GM12891 (cell line): ENCODE measurements around the gene LYPD5.
"Not testable (repeated sequence)": the region's sequence is repeated elsewhere in the genome, so short reads cannot be mapped to it uniquely, and the experiment has no call there.

Experiments
- POLR2A ChIP-seq: IDR thresholded peaks from 2 replicates; pipeline ENCODE4 v1.6.1; 2011; ENCODE audit warnings: low read depth, low read length, control low read depth
- POLR2AphosphoS5 ChIP-seq: IDR thresholded peaks from 2 replicates; pipeline ENCODE4 v1.6.1; 2011; ENCODE audit warnings: low read depth, low read length, control low read depth
- POU2F2 ChIP-seq: IDR thresholded peaks from 2 replicates; pipeline ENCODE4 v1.6.1; 2011; ENCODE audit warnings: low read depth, mild to moderate bottlenecking, control low read depth, low read length, moderate library complexity
- SPI1 ChIP-seq: IDR thresholded peaks from 2 replicates; pipeline ENCODE4 v1.6.1; 2011; ENCODE audit warnings: low read depth, low read length, control low read depth
- TAF1 ChIP-seq: IDR thresholded peaks from 2 replicates; pipeline ENCODE4 v1.6.1; 2011; ENCODE audit warnings: low read depth, low read length, control low read depth

DNA sequence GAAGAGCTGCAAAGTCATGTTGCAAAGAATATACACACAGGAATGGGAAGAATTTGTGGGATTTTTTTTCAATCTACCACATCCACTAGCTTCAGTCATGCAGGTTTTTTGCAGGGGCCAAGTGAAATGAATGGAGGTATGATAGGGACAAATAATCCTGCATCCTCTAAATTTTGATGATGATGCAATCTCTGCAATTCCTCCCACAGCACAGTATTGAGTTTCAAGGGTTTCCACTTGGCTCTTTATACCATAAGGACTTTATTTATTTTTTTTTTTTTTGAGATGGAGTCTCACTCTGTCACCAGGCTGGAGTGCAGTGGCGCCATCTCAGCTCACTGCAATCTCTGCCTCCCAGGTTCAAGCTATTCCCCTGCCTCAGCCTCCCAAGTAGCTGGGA is 15.2 kb upstream of the LYPD5 start:
- not testable (repeated sequence) for TF ChIP-seq POLR2A, POLR2AphosphoS5, TAF1, SPI1, POU2F2
